K562 (cell line): ENCODE measurements around the gene EXOC3L1. TPM values are rescaled to one million over a fixed set of nuclear protein-coding genes. Genes with fewer than 3 reads are reported as not detected.
A peak's percentile ranks its signal among the peaks of the same experiment; 100 is the strongest.

Experiments used
- ATF4 ChIP-seq: fragments of 450-650 bp; formaldehyde crosslinking; IDR thresholded peaks from 2 replicates; pipeline ENCODE4 v1.4.0; 2022; ENCODE audit warnings: mild to moderate bottlenecking, moderate library complexity
- CREB3 ChIP-seq: fragments of 450-650 bp; conservative IDR thresholded peaks from 2 replicates; pipeline ENCODE4 v1.6.1; 2016; ENCODE audit warnings: missing genetic modification characterization, low read depth, mild to moderate bottlenecking, missing compliant biosample characterization, moderate library complexity
- DPF2 ChIP-seq: fragments of 450-650 bp; IDR thresholded peaks from 2 replicates; pipeline ENCODE4 v1.6.1; 2016
- ELF1 ChIP-seq: fragments of 200-800 bp; sonication (Bioruptor generic); IDR thresholded peaks from 2 replicates; pipeline ENCODE4 v1.6.1; 2016; ENCODE audit warnings: missing genetic modification characterization, missing compliant biosample characterization
- HDAC1 ChIP-seq, 2 experiments: fragments of 450-650 bp; IDR thresholded peaks; 2 replicates each; pipeline ENCODE4 v1.6.1; 2016 to 2017; ENCODE audit warnings: inconsistent platforms in 1 of 2, mild to moderate bottlenecking in 1 of 2, moderate library complexity in 1 of 2
- HMGN3 ChIP-seq: IDR thresholded peaks from 2 replicates; pipeline ENCODE4 v1.6.1; 2011; ENCODE audit warnings: borderline replicate concordance, low read depth, mild to moderate bottlenecking, mixed read lengths, low read length; ENCODE audit not compliant: insufficient read length; ENCODE audit errors: extremely low read depth
- KDM1A ChIP-seq, 2 experiments: fragments of 450-650 bp; IDR thresholded peaks; 2 replicates each; pipeline ENCODE4 v1.6.1; 2016; ENCODE audit warnings: mild to moderate bottlenecking in 2 of 2
- KHSRP ChIP-seq: fragments of 450-650 bp; IDR thresholded peaks from 2 replicates; pipeline ENCODE4 v1.6.1; 2017
- RERE ChIP-seq: sonication (generic); formaldehyde crosslinking; IDR thresholded peaks from 2 replicates; pipeline ENCODE4 v1.8.0; 2023; ENCODE audit warnings: missing genetic modification reagents, mild to moderate bottlenecking, borderline replicate concordance
- SOX6 ChIP-seq: fragments of 450-650 bp; IDR thresholded peaks from 2 replicates; pipeline ENCODE4 v1.6.1; 2014; ENCODE audit warnings: mild to moderate bottlenecking
- TCF3 ChIP-seq: sonication (generic); formaldehyde crosslinking; IDR thresholded peaks from 2 replicates; pipeline ENCODE4 v1.4.0; 2020; ENCODE audit warnings: mild to moderate bottlenecking, missing genetic modification reagents
- YBX1 ChIP-seq: fragments of 450-650 bp; IDR thresholded peaks from 2 replicates; pipeline ENCODE4 v1.7.1; 2016; ENCODE audit warnings: mild to moderate bottlenecking
- ZBTB2 ChIP-seq: fragments of 450-650 bp; IDR thresholded peaks from 2 replicates; pipeline ENCODE4 v1.6.1; 2016; ENCODE audit warnings: antibody characterized with exemption
- ZBTB9 ChIP-seq: fragments of 450-650 bp; formaldehyde crosslinking; IDR thresholded peaks from 2 replicates; pipeline ENCODE4 v1.4.0; 2020; ENCODE audit warnings: mild to moderate bottlenecking, moderate library complexity
- ZC3H4 ChIP-seq: sonication (generic); formaldehyde crosslinking; IDR thresholded peaks from 2 replicates; pipeline ENCODE4 v1.9.0; 2021; ENCODE audit warnings: missing genetic modification reagents, borderline replicate concordance
- ZFP30 ChIP-seq: fragments of 250-450 bp; sonication (Bioruptor Pico); IDR thresholded peaks from 2 replicates; pipeline ENCODE4 v1.8.0; 2022; ENCODE audit warnings: moderate library complexity, mild to moderate bottlenecking, inconsistent platforms, borderline replicate concordance
- ZFX ChIP-seq: sonication (generic); formaldehyde crosslinking; IDR thresholded peaks from 2 replicates; pipeline ENCODE4 v1.8.0; 2022; ENCODE audit warnings: mild to moderate bottlenecking, missing genetic modification reagents, moderate library complexity
- ZNF197 ChIP-seq: fragments of 200-800 bp; sonication (Bioruptor generic); IDR thresholded peaks from 2 replicates; pipeline ENCODE4 v1.6.1; 2016; ENCODE audit warnings: low read depth, missing genetic modification characterization, missing compliant biosample characterization
- polyA plus RNA-seq, 8 experiments: library from polyadenylated mRNA; depleted of rRNA in 4 of 8; stranded (reverse) in 5 of 8; unstranded in 3 of 8; fragments of >200 nt; fragmentation: Nextera tagmentation in 2 of 8; fragmentation: Illumina TruSeq in 1 of 8; extraction: Ambion mirVana in 2 of 8; extraction: Trizol in 1 of 8; gene quantifications; 2 replicates each; pipeline versions ENCODE4 v1.2.1 to v1.2.3, GENCODE V29; 2011 to 2014; ENCODE audit warnings: inconsistent platforms in 1 of 8, missing spikeins in 1 of 8
- total RNA-seq, 7 experiments: library from RNA; depleted of rRNA in 6 of 7; stranded (reverse); fragments of >200 nt in 6 of 7; fragmentation: Illumina TruSeq in 2 of 7; extraction: Trizol in 2 of 7; gene quantifications; 2 replicates each; pipeline versions ENCODE4 v1.2.1 to v1.2.3, GENCODE V29; 2011 to 2021; ENCODE audit warnings: low replicate concordance in 1 of 7

Gene EXOC3L1
- total and polyA plus RNA-seq, 9 of the 15 experiments (the other 6 are each of a cell fraction or from before 2014, with no cell fraction given): 0.08 TPM; not detected in 8

GRCh38 chr16:67184995-67185650 is 4.8 kb downstream of the EXOC3L1 start (continued):
- TF ChIP-seq CREB3: no peak
- TF ChIP-seq ZFX (CRISPR knock-in tag): 0 out of 2 replicates have a peak, but pooled peaks have one; percentile 27
- TF ChIP-seq DPF2: peak; percentile 29; the same call in 1 of the 2 replicates
- TF ChIP-seq HMGN3: no peak
- TF ChIP-seq ELF1 (tag): no peak
- TF ChIP-seq YBX1: no peak
- TF ChIP-seq KDM1A (IDR thresholded peaks at IDR 0.05): no peak
- no peak for TF ChIP-seq ZC3H4 (CRISPR knock-in tag)
- TF ChIP-seq RERE (CRISPR knock-in tag): peak; percentile 86; the same call in 1 of the 2 replicates
- TF ChIP-seq ATF4 (CRISPR knock-in tag): no peak
- peak; percentile 53; the same call in 1 of the 2 replicates for TF ChIP-seq TCF3
- no peak for TF ChIP-seq KHSRP
- TF ChIP-seq ZNF197 (CRISPR knock-in tag): no peak
- no peak for TF ChIP-seq ZBTB2
- TF ChIP-seq HDAC1 (IDR thresholded peaks at IDR 0.05): peak in 1 of 2 experiments; percentile 94; a peak in 2 of 4 replicates
- 0 out of 2 replicates have a peak, but pooled peaks have one; percentile 42 for TF ChIP-seq SOX6
- TF ChIP-seq ZFP30 (CRISPR knock-in tag): no peak
- TF ChIP-seq ZBTB9 (CRISPR knock-in tag): no peak
